HG02623 (cell line): ENCODE data around the gene ZNF487.
A peak's percentile ranks its signal among the peaks of the same experiment; 100 is the strongest.
"Not testable (repeated sequence)": the region's sequence is repeated elsewhere in the genome, so short reads cannot be mapped to it uniquely, and the experiment has no call there.

ENCODE experiments used
- ATAC-seq: cut with Tn5 transposase; IDR thresholded peaks from one replicate; pipeline ENCODE4 v1.9.1; 2021; ENCODE audit warnings: moderate library complexity; ENCODE audit not compliant: unreplicated experiment

Gene ZNF487

GRCh38 chr10:43403911-43404703 is 32.8 kb upstream of the ZNF487 start:
- ATAC-seq: no peak

GRCh38 chr10:43404704-43405084 is 32.2 kb upstream of the ZNF487 start:
- ATAC-seq: no peak

GRCh38 chr10:43407148-43407575 is 29.7 kb upstream of the ZNF487 start:
- peak; percentile 24 for ATAC-seq

- peak; percentile 44 for ATAC-seq
Measured at GRCh38 chr10:43407576-43408330, 29.2 kb upstream of the ZNF487 start.

GRCh38 chr10:43408331-43408709 is 28.6 kb upstream of the ZNF487 start:
- no peak for ATAC-seq

- peak; percentile 56 for ATAC-seq
Measured at GRCh38 chr10:43408710-43409384, 28.1 kb upstream of the ZNF487 start, which contains the start of gene HNRNPF. TSS of gene HNRNPF (minus strand) at chr10:43409186. CDS start at chr10:43387884, 21,302 bp downstream.

- no peak for ATAC-seq
Measured at GRCh38 chr10:43409385-43410109, 27.4 kb upstream of the ZNF487 start.

- ATAC-seq: no peak
Measured at GRCh38 chr10:43410345-43410744, 26.6 kb upstream of the ZNF487 start.

- no peak for ATAC-seq
Measured at GRCh38 chr10:43411536-43411935, 25.4 kb upstream of the ZNF487 start.

- no peak for ATAC-seq
Measured at GRCh38 chr10:43415544-43415943, 21.4 kb upstream of the ZNF487 start.

GRCh38 chr10:43417950-43418768 is 18.8 kb upstream of the ZNF487 start:
- ATAC-seq: no peak

GRCh38 chr10:43419997-43420368 is 16.9 kb upstream of the ZNF487 start:
- ATAC-seq: peak; percentile 4

GRCh38 chr10:43420369-43421200 is 16.3 kb upstream of the ZNF487 start:
- peak; percentile 91 for ATAC-seq

- ATAC-seq: no peak
Measured at GRCh38 chr10:43421201-43421507, 15.8 kb upstream of the ZNF487 start.

- no peak for ATAC-seq
Measured at GRCh38 chr10:43421519-43421918, 15.4 kb upstream of the ZNF487 start.

GRCh38 chr10:43421944-43422343 is 15.0 kb upstream of the ZNF487 start:
- not testable (repeated sequence) for ATAC-seq

- no peak for ATAC-seq
Measured at GRCh38 chr10:43424416-43424815, 12.5 kb upstream of the ZNF487 start.

GRCh38 chr10:43426476-43426875 is 10.4 kb upstream of the ZNF487 start:
- not testable (repeated sequence) for ATAC-seq

- ATAC-seq: no peak
Measured at GRCh38 chr10:43427166-43427825, 9.6 kb upstream of the ZNF487 start.
